ENCODE data around the gene MLX.
A peak's percentile ranks its signal among the peaks of the same experiment; 100 is the strongest.

Gene MLX

DNA sequence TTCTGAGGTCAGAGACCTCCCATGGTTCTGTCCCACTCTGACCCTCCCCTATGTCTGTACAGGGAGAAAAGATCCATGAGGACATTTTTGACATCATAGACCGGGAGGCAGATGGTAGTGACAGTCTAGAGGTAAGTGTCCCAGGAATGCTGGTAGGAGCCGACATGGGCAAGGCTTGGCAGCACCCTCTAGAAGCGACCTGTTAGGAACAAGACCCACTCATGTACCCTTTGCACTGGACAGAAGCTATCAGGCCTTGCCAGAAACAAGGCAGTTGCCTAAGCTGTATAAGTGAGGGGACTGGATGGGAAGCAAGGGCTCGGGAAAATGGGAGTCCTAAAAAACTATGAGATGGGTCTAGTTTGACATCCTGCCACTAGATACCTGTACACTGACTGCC is 45.1 kb downstream of the MLX start:
- Histone ChIP-seq H4K20me1 (ENCODE audit: low read depth, low read length) (no peaks in the 10 kb centered on the region), H2AFZ (ENCODE audit: low read depth, low read length, severe bottlenecking) (no peak overlapping the region), H3K9ac (ENCODE audit: low read length) (no peak overlapping the region), H3F3A (ENCODE audit: insufficient read depth) (no peaks in the 10 kb centered on the region), H3K27ac (ENCODE audit: low read depth, low read length) (no peak overlapping the region), H3K27me3 (ENCODE audit: low read length) (no peaks in the 10 kb centered on the region), H3K79me2 (ENCODE audit: insufficient read depth, low read length) (peaks cover 35% of the 10 kb centered on the region), H3K36me3 (ENCODE audit: low read length) (0 out of 2 replicates have a peak, but pooled peaks cover 9% of the 10 kb centered on the region), H3K9me2 (replicated peaks; ENCODE audit: insufficient read depth, low read length) (no peaks in the 10 kb centered on the region), H3K4me2 (ENCODE audit: low read depth, low read length, poor library complexity, severe bottlenecking) (no peak overlapping the region), H3K9me3 (ENCODE audit: insufficient read depth, low read length) (no peaks in the 10 kb centered on the region), H3K4me3 (ENCODE audit: insufficient read depth, low read length, poor library complexity, severe bottlenecking) (no peak overlapping the region)
- TF ChIP-seq, protein P1, sequence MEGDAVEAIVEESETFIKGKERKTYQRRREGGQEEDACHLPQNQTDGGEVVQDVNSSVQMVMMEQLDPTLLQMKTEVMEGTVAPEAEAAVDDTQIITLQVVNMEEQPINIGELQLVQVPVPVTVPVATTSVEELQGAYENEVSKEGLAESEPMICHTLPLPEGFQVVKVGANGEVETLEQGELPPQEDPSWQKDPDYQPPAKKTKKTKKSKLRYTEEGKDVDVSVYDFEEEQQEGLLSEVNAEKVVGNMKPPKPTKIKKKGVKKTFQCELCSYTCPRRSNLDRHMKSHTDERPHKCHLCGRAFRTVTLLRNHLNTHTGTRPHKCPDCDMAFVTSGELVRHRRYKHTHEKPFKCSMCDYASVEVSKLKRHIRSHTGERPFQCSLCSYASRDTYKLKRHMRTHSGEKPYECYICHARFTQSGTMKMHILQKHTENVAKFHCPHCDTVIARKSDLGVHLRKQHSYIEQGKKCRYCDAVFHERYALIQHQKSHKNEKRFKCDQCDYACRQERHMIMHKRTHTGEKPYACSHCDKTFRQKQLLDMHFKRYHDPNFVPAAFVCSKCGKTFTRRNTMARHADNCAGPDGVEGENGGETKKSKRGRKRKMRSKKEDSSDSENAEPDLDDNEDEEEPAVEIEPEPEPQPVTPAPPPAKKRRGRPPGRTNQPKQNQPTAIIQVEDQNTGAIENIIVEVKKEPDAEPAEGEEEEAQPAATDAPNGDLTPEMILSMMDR (IDR thresholded peaks at IDR 0.05; ENCODE audit: insufficient read depth, low read length, poor library complexity, severe bottlenecking) = no peak
- no peak for TF ChIP-seq EZH2phosphoT487 (conservative IDR thresholded peaks at IDR 0.05; ENCODE audit: low read length)

DNA sequence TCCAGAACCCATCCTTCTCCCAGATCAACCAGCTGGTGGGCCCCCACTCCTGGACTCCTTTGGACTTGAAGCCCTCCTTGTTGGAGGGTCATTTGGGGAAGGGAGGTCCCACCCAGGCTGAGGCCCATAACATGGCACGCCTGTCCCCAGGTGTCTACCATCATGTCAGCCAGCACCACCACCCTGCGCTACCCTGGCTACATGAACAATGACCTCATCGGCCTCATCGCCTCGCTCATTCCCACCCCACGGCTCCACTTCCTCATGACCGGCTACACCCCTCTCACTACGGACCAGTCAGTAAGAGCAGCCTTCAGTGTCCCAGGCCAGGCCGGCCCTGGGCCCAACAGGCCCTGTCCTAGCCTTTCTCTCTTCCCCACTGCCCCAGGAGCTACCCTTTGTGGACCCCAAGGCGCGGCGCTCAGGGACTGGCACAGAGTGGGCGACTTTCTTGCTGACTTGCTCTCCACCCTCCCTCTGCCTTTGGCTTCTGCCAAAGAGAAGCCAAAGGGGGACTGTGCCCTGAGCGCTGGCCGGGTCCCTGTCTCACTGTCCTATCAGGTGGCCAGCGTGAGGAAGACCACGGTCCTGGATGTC is 46.9 kb downstream of the MLX start:
- TF ChIP-seq EZH2phosphoT487 (conservative IDR thresholded peaks at IDR 0.05; ENCODE audit: low read length) = no peak
- TF ChIP-seq, protein P1 (IDR thresholded peaks at IDR 0.05; ENCODE audit: insufficient read depth, low read length, poor library complexity, severe bottlenecking) = no peak
- Histone ChIP-seq H3K9ac (ENCODE audit: low read length) (no peak overlapping the region), H3K27me3 (ENCODE audit: low read length) (no peaks in the 10 kb centered on the region), H3F3A (ENCODE audit: insufficient read depth) (peaks cover 9% of the 10 kb centered on the region), H3K27ac (ENCODE audit: low read depth, low read length) (no peak overlapping the region), H3K4me2 (ENCODE audit: low read depth, low read length, poor library complexity, severe bottlenecking) (no peak overlapping the region), H3K79me2 (ENCODE audit: insufficient read depth, low read length) (peaks cover 17% of the 10 kb centered on the region), H3K9me2 (replicated peaks; ENCODE audit: insufficient read depth, low read length) (no peaks in the 10 kb centered on the region), H3K36me3 (ENCODE audit: low read length) (0 out of 2 replicates have a peak, but pooled peaks cover 9% of the 10 kb centered on the region), H3K4me3 (ENCODE audit: insufficient read depth, low read length, poor library complexity, severe bottlenecking) (no peak overlapping the region), H2AFZ (ENCODE audit: low read depth, low read length, severe bottlenecking) (no peak overlapping the region), H3K9me3 (ENCODE audit: insufficient read depth, low read length) (no peaks in the 10 kb centered on the region), H4K20me1 (ENCODE audit: low read depth, low read length) (no peaks in the 10 kb centered on the region)

DNA sequence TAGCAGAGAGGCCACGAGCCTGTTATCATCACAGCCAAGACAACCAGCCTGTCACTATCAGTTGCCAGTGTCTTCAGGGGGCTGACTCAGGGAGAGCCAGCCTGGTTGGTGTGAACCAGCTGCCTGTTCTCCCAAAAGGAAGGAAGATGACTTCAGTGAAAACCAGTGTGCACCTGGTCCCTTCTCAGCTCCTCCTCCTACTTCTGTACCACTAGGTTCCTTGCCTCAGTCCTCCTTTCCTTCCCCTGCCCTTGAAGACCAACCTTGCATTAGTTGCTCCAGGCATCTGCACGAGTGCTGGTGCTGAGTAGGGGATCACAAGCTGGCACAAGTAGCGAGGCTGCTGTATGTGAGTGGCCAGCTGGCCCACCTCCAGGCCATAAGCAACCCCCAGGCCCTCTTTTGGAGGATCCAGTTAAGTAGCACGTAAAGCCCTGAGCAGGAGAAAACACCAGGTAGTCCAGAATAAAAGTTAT is 51.1 kb downstream of the MLX start:
- H3K9me3 ChIP-seq (ENCODE audit: insufficient read depth, low read length) = no peaks in the 10 kb centered on the region
- TF ChIP-seq, protein P1 (IDR thresholded peaks at IDR 0.05; ENCODE audit: insufficient read depth, low read length, poor library complexity, severe bottlenecking) = no peak
- TF ChIP-seq EZH2phosphoT487 (conservative IDR thresholded peaks at IDR 0.05; ENCODE audit: low read length) = no peak
- no peaks in the 10 kb centered on the region for H3K9me2 ChIP-seq (replicated peaks; ENCODE audit: insufficient read depth, low read length)
- no peaks in the 10 kb centered on the region for H3K27me3 ChIP-seq (ENCODE audit: low read length)
- H3K4me2 ChIP-seq (ENCODE audit: low read depth, low read length, poor library complexity, severe bottlenecking) = peak overlapping the region; percentile 18
- H3K79me2 ChIP-seq (ENCODE audit: insufficient read depth, low read length) = no peaks in the 10 kb centered on the region
- H3K27ac ChIP-seq (ENCODE audit: low read depth, low read length) = peak overlapping the region; percentile 33
- H3K36me3 ChIP-seq (ENCODE audit: low read length) = 0 out of 2 replicates have a peak, but pooled peaks cover 2% of the 10 kb centered on the region
- peaks cover 9% of the 10 kb centered on the region for H3F3A ChIP-seq (ENCODE audit: insufficient read depth)
- peak overlapping the region; percentile 9; the same call in 1 of the 2 replicates for H3K9ac ChIP-seq (ENCODE audit: low read length)
- no peak overlapping the region for H3K4me3 ChIP-seq (ENCODE audit: insufficient read depth, low read length, poor library complexity, severe bottlenecking)
- H4K20me1 ChIP-seq (ENCODE audit: low read depth, low read length) = no peaks in the 10 kb centered on the region
- no peak overlapping the region for H2AFZ ChIP-seq (ENCODE audit: low read depth, low read length, severe bottlenecking)

Measured in SU-DHL-6 (cell line).